Trophoblast cell (in vitro differentiated cells and primary cell): ENCODE results near the gene PGM3.

ENCODE experiments used
- DNase-seq, 2 donors: peaks; one replicate each; pipeline ENCODE4 v3.0.0-alpha.2; 2016
- H2AFZ ChIP-seq: 2 replicates; pipeline ENCODE4 v1.6.1; 2013; ENCODE audit warnings: low read length, moderate library complexity, mild to moderate bottlenecking; ENCODE audit not compliant: insufficient read depth, poor library complexity
- H2AK5ac ChIP-seq: 2 replicates; pipeline ENCODE4 v1.6.1; 2013; ENCODE audit warnings: mild to moderate bottlenecking, low read length
- H2BK120ac ChIP-seq: 2 replicates; pipeline ENCODE4 v1.6.1; 2013; ENCODE audit warnings: low read length, mild to moderate bottlenecking, moderate library complexity; ENCODE audit not compliant: insufficient read depth, poor library complexity
- H2BK12ac ChIP-seq: 2 replicates; pipeline ENCODE4 v1.6.1; 2013; ENCODE audit warnings: mild to moderate bottlenecking, low read length, moderate library complexity
- H2BK5ac ChIP-seq: 2 replicates; pipeline ENCODE4 v1.6.1; 2013; ENCODE audit warnings: low read length, low read depth, moderate library complexity, mild to moderate bottlenecking; ENCODE audit not compliant: poor library complexity
- H3K14ac ChIP-seq: 2 replicates; pipeline ENCODE4 v1.6.1; 2013; ENCODE audit warnings: mild to moderate bottlenecking, low read length
- H3K18ac ChIP-seq: 2 replicates; pipeline ENCODE4 v1.6.1; 2013; ENCODE audit warnings: mild to moderate bottlenecking, low read length
- H3K23ac ChIP-seq: 2 replicates; pipeline ENCODE4 v1.6.1; 2013; ENCODE audit warnings: low read length
- H3K27ac ChIP-seq: 2 replicates; pipeline ENCODE4 v1.5.1; 2013; ENCODE audit warnings: low read depth, mild to moderate bottlenecking, inconsistent platforms, low read length, moderate library complexity
- H3K27me3 ChIP-seq: 2 replicates; pipeline ENCODE4 v1.6.1; 2013; ENCODE audit warnings: inconsistent platforms, mild to moderate bottlenecking, low read length, moderate library complexity; ENCODE audit not compliant: insufficient read depth
- H3K36me3 ChIP-seq, 2 experiments: 1 replicate in 1 of 2; 2 replicates in 1 of 2; pipeline ENCODE4 v1.6.1; 2013; ENCODE audit warnings: low read length in 2 of 2, mild to moderate bottlenecking in 2 of 2, moderate library complexity in 1 of 2; ENCODE audit not compliant: insufficient read depth in 2 of 2, control insufficient read depth in 1 of 2
- H3K4ac ChIP-seq: 2 replicates; pipeline ENCODE4 v1.6.1; 2013; ENCODE audit warnings: low read depth, mild to moderate bottlenecking, low read length, moderate library complexity
- H3K4me1 ChIP-seq, 2 experiments: 1 replicate in 1 of 2; 2 replicates in 1 of 2; pipeline ENCODE4 v1.6.1; 2013; ENCODE audit warnings: low read length in 2 of 2, mild to moderate bottlenecking in 2 of 2, moderate library complexity in 1 of 2; ENCODE audit not compliant: insufficient read depth in 2 of 2, control insufficient read depth in 1 of 2
- H3K4me2 ChIP-seq: 2 replicates; pipeline ENCODE4 v1.6.1; 2013; ENCODE audit warnings: inconsistent platforms, mild to moderate bottlenecking, low read length, moderate library complexity
- H3K4me3 ChIP-seq: 2 replicates; pipeline ENCODE4 v1.5.1; 2013; ENCODE audit warnings: mild to moderate bottlenecking, low read depth, low read length, inconsistent platforms
- H3K79me1 ChIP-seq: one replicate; pipeline ENCODE4 v1.6.1; 2013; ENCODE audit warnings: low read length
- H3K79me2 ChIP-seq: 2 replicates; pipeline ENCODE4 v1.6.1; 2013; ENCODE audit warnings: low read length, mild to moderate bottlenecking; ENCODE audit not compliant: control insufficient read depth, insufficient read depth, poor library complexity
- H3K9ac ChIP-seq: 2 replicates; pipeline ENCODE4 v1.6.1; 2013; ENCODE audit warnings: mild to moderate bottlenecking, low read length
- H3K9me3 ChIP-seq: 2 replicates; pipeline ENCODE4 v1.6.1; 2013; ENCODE audit warnings: low read depth, mild to moderate bottlenecking, control low read depth, inconsistent platforms, low read length; ENCODE audit not compliant: insufficient read depth
- H4K12ac ChIP-seq: 2 replicates; pipeline ENCODE4 v1.6.1; 2013; ENCODE audit warnings: low read depth, mild to moderate bottlenecking, low read length, moderate library complexity
- H4K8ac ChIP-seq: 2 replicates; pipeline ENCODE4 v1.6.1; 2013; ENCODE audit warnings: low read depth, mild to moderate bottlenecking, low read length, moderate library complexity
- H4K91ac ChIP-seq: one replicate; pipeline ENCODE4 v1.6.1; 2013; ENCODE audit warnings: low read depth, mild to moderate bottlenecking, low read length, moderate library complexity
- WGBS: extraction: QIAGEN DNeasy Blood & Tissue Kit; methylation state at CpG from one replicate; pipeline ENCODE4 v1.1.7; 2013; ENCODE audit warnings: missing lambda C conversion rate; ENCODE audit not compliant: insufficient read length, insufficient coverage; ENCODE audit errors: extremely low coverage; 5-methylcytosine and 5-hydroxymethylcytosine counted together

The PGM3 gene

DNA sequence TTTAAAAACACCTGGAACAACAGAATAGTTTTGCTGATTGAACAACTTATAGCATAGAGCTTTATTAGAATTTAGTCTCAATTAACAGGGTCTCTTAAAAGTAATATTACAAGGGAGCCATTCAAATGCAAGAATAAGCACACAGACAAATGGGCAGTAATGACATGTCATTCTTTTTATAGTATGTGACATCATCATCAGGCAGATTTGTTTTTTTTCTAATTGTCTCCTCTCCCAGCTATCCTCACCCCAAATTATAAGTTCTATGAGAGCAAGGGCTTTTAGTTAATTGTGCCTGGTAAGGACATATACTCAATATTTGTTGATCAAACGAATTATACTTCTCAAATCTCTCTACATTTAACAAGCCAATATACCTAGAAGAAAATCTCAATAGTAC is 11.0 kb downstream of the PGM3 start:
- no peak overlapping the region for H3K23ac ChIP-seq
- H3K27me3 ChIP-seq: no peaks in the 10 kb centered on the region
- no peak overlapping the region for H4K91ac ChIP-seq
- H3K18ac ChIP-seq: no peak overlapping the region
- peaks cover 9 to 23% of the 10 kb centered on the region in 2 experiments for H3K36me3 ChIP-seq
- H2AFZ ChIP-seq: no peak overlapping the region
- no peak overlapping the region for H2BK12ac ChIP-seq
- no peak overlapping the region for H3K4ac ChIP-seq
- no CpG with 5 or more reads among the region's 1 CpG for WGBS
- H4K12ac ChIP-seq: no peak overlapping the region
- no peaks in the 10 kb centered on the region for H3K79me1 ChIP-seq
- H3K4me2 ChIP-seq: no peak overlapping the region
- no peak overlapping the region for H2BK120ac ChIP-seq
- H3K14ac ChIP-seq: no peak overlapping the region
- no peak overlapping the region for H3K27ac ChIP-seq
- H3K9me3 ChIP-seq: peaks cover 2% of the 10 kb centered on the region
- H2AK5ac ChIP-seq: no peak overlapping the region
- no peak overlapping the region for H2BK5ac ChIP-seq
- H4K8ac ChIP-seq: no peak overlapping the region
- no peaks in the 10 kb centered on the region for H3K79me2 ChIP-seq
- no peak overlapping the region for H3K4me3 ChIP-seq
- H3K9ac ChIP-seq: no peak overlapping the region
- DNase-seq: no peak
- peaks cover 0 to 2% of the 10 kb centered on the region in 2 experiments for H3K4me1 ChIP-seq

DNA sequence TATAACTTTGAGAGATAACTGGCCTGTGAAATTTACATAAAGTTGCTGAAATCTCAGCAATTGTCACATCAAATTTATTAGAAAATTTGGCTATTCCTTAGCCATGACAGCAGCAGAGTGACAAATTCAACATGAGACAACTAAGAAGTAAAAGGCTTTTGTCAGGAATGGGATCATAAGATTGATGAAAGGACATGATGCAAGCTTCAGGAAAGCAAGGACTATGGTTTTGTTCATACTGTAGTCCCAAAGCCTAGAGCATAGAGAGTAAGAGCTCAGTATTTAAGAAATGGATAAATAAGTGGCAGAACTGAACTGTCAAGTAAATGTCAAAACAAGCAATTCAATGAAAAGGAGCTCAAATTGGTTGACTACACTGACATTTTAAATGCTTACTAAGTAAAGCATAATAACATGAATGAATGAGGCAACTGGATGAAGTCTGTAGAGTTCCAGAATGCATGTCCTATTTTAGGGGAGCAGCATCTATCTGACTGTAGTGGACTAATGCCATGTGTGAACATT is 12.6 kb downstream of the PGM3 start:
- Histone ChIP-seq H3K36me3 (peaks cover 5 to 26% of the 10 kb centered on the region in 2 experiments), H2BK12ac (no peak overlapping the region), H4K91ac (no peak overlapping the region), H3K4me1 (no peaks in the 10 kb centered on the region), H3K18ac (no peak overlapping the region), H2AK5ac (no peak overlapping the region), H3K27ac (no peak overlapping the region), H4K8ac (no peak overlapping the region), H3K27me3 (no peaks in the 10 kb centered on the region), H2BK120ac (no peak overlapping the region), H3K4me3 (no peak overlapping the region), H3K4ac (no peak overlapping the region), H3K79me1 (no peaks in the 10 kb centered on the region), H3K9ac (no peak overlapping the region), H2BK5ac (no peak overlapping the region), H4K12ac (no peak overlapping the region), H3K4me2 (no peak overlapping the region), H3K23ac (no peak overlapping the region), H3K9me3 (no peaks in the 10 kb centered on the region), H2AFZ (no peak overlapping the region), H3K79me2 (no peaks in the 10 kb centered on the region), H3K14ac (no peak overlapping the region)
- no peak for DNase-seq

DNA sequence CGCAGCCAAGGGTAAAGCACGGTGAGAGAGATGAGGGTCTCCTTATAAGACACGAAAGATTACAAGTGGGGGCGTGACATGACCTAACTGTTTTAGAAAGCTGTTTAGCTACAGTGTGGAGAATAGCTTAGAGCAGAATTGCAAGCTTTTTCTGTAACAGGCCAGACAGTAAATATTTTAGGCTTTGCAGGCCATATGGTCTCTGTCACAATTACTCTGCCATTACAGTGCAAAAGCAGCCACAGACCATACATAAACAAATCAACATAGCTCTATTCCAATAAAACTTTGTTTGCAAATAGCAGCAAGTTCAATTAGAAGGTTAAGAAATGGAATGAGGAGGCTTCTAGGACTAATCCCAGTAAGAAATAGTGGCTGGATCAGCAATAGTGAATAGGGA is 16.8 kb downstream of the PGM3 start:
- H3K27me3 ChIP-seq: no peaks in the 10 kb centered on the region
- no peak overlapping the region for H2BK120ac ChIP-seq
- no peaks in the 10 kb centered on the region for H3K9me3 ChIP-seq
- no peak overlapping the region for H4K12ac ChIP-seq
- H3K14ac ChIP-seq: no peak overlapping the region
- H3K36me3 ChIP-seq: peaks cover 16 to 34% of the 10 kb centered on the region in 2 experiments
- no peaks in the 10 kb centered on the region for H3K4me1 ChIP-seq
- H3K27ac ChIP-seq: no peak overlapping the region
- H3K23ac ChIP-seq: no peak overlapping the region
- no peak overlapping the region for H2BK5ac ChIP-seq
- no peak for DNase-seq
- H2AK5ac ChIP-seq: no peak overlapping the region
- H2BK12ac ChIP-seq: no peak overlapping the region
- no peak overlapping the region for H3K4me2 ChIP-seq
- no peak overlapping the region for H3K4me3 ChIP-seq
- H4K91ac ChIP-seq: no peak overlapping the region
- no peaks in the 10 kb centered on the region for H3K79me2 ChIP-seq
- H3K79me1 ChIP-seq: no peaks in the 10 kb centered on the region
- no peak overlapping the region for H4K8ac ChIP-seq
- no peak overlapping the region for H3K4ac ChIP-seq
- H3K18ac ChIP-seq: no peak overlapping the region
- WGBS: no CpG with 5 or more reads among the region's 4 CpGs
- no peak overlapping the region for H3K9ac ChIP-seq
- H2AFZ ChIP-seq: no peak overlapping the region

DNA sequence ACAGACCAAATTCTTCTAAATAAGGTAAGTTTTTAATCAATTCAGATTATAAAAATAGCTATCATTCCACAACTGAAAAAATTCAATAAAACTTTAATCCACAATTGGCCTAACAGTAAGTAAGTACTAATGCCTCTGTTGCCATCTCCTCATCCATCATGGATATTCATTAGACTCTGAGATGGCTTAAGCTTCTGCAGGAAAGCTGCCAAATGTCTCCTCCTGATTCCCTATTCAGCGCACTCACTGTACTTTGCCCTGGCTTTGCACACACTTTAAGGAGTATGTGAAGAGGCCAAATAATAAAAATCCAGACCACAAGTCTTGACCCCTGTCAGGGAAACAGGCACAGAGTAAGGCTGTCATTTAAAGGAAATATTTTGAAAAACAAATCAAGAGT is 23.6 kb downstream of the PGM3 start:
- Histone ChIP-seq H3K18ac (no peak overlapping the region), H3K27me3 (no peaks in the 10 kb centered on the region), H3K14ac (no peak overlapping the region), H3K36me3 (peaks cover 25 to 49% of the 10 kb centered on the region in 2 experiments), H3K9me3 (no peaks in the 10 kb centered on the region), H2AK5ac (no peak overlapping the region), H3K4me2 (no peak overlapping the region), H2AFZ (no peak overlapping the region), H3K4ac (no peak overlapping the region), H3K27ac (no peak overlapping the region), H4K12ac (no peak overlapping the region), H4K8ac (no peak overlapping the region), H3K4me3 (no peak overlapping the region), H2BK5ac (no peak overlapping the region), H3K79me1 (no peaks in the 10 kb centered on the region), H3K23ac (no peak overlapping the region), H3K79me2 (no peaks in the 10 kb centered on the region), H3K9ac (no peak overlapping the region), H4K91ac (no peak overlapping the region), H3K4me1 (no peaks in the 10 kb centered on the region), H2BK120ac (no peak overlapping the region), H2BK12ac (no peak overlapping the region)
- no peak for DNase-seq
- WGBS: no CpG with 5 or more reads among the region's 1 CpG
